Cardiac muscle cell (in vitro differentiated cells and primary cell): ENCODE results near the gene IFTAP. TPM values are rescaled to one million over a fixed set of nuclear protein-coding genes. Genes with fewer than 3 reads are reported as not detected.

Experiments used
- DNase-seq, 2 donors: peaks; one replicate each; pipeline versions ENCODE4 v3.0.0 to v3.0.0-alpha.2; 2010 to 2017; ENCODE audit warnings: low read depth in 1 of 2, low spot score in 1 of 2
- H3K27ac ChIP-seq: fragments of 200-600 bp; sonication (generic); 2 replicates; pipeline ENCODE4 v1.5.1; 2016
- H3K27me3 ChIP-seq: fragments of 200-600 bp; sonication (generic); 2 replicates; pipeline ENCODE4 v1.6.0; 2016; ENCODE audit warnings: control low read depth
- H3K36me3 ChIP-seq: fragments of 200-600 bp; sonication (generic); 2 replicates; pipeline ENCODE4 v1.5.1; 2016; ENCODE audit warnings: control low read depth
- H3K4me1 ChIP-seq: fragments of 200-600 bp; sonication (generic); 2 replicates; pipeline ENCODE4 v1.8.1; 2017; ENCODE audit warnings: low read depth, mild to moderate bottlenecking, mixed run types
- H3K4me3 ChIP-seq: fragments of 200-600 bp; sonication (generic); 2 replicates; pipeline ENCODE4 v1.5.1; 2016; ENCODE audit warnings: mild to moderate bottlenecking
- H3K9me3 ChIP-seq: fragments of 200-600 bp; sonication (generic); 2 replicates; pipeline ENCODE4 v1.5.1; 2017; ENCODE audit warnings: low read depth, mild to moderate bottlenecking, control low read depth
- CTCF ChIP-seq: IDR thresholded peaks from 2 replicates; pipeline ENCODE4 v1.5.1; 2012; ENCODE audit warnings: low read depth, mild to moderate bottlenecking, low read length
- polyA plus RNA-seq: library from polyadenylated mRNA; unstranded; fragments of >200 nt; fragmentation: Nextera tagmentation; extraction: Ambion mirVana; gene quantifications from 2 replicates; pipeline ENCODE4 v1.2.1, GENCODE V29; 2016
- total RNA-seq: library from RNA; depleted of rRNA; stranded (reverse); fragments of >200 nt; gene quantifications from 2 replicates; pipeline ENCODE4 v1.2.3, GENCODE V29; 2016

Gene IFTAP
- total and polyA plus RNA-seq, 2 experiments from 2014 or later = 57.1 to 67.3 TPM

DNA sequence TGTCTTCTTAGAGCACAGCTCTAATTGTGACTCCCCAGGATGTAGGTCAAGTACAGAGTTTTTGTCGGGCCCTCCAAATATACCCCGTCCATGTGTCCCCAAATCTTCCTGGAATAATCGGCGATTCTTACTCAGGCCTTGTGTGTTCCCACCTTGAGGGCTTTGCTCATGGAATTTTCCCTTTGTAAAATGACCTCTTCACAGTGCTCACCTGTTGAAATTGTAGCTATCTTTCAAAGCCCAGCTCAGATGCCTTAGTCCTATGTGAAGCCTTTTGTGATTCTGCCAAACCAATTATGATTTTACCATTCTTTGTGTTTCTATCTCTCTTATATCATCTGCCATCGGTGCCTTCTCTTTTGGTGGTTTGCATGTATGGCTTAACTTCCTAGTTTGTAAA lies 33.8 kb downstream of the IFTAP start:
- DNase-seq = no peak
- Histone ChIP-seq H3K4me3 (no peak overlapping the region), H3K36me3 (no peaks in the 10 kb centered on the region), H3K27ac (no peak overlapping the region), H3K9me3 (no peaks in the 10 kb centered on the region), H3K4me1 (no peaks in the 10 kb centered on the region), H3K27me3 (no peaks in the 10 kb centered on the region)
- no peak for TF ChIP-seq CTCF

GRCh38 chr11:36628765-36629244 lies 34.5 kb downstream of the IFTAP start:
- no peak overlapping the region for H3K4me3 ChIP-seq
- no peaks in the 10 kb centered on the region for H3K4me1 ChIP-seq
- no peak for TF ChIP-seq CTCF
- H3K9me3 ChIP-seq = no peaks in the 10 kb centered on the region
- no peaks in the 10 kb centered on the region for H3K36me3 ChIP-seq
- H3K27me3 ChIP-seq = no peaks in the 10 kb centered on the region
- no peak overlapping the region for H3K27ac ChIP-seq
- DNase-seq = no peak

GRCh38 chr11:36631774-36632173 lies 37.5 kb downstream of the IFTAP start:
- TF ChIP-seq CTCF = no peak
- Histone ChIP-seq H3K9me3 (no peaks in the 10 kb centered on the region), H3K4me1 (peaks cover 13% of the 10 kb centered on the region), H3K36me3 (no peaks in the 10 kb centered on the region), H3K4me3 (no peak overlapping the region), H3K27me3 (no peaks in the 10 kb centered on the region), H3K27ac (no peak overlapping the region)
- DNase-seq = no peak

- no peak for TF ChIP-seq CTCF
- peaks cover 13% of the 10 kb centered on the region for H3K4me1 ChIP-seq
- H3K27ac ChIP-seq = peak overlapping the region; percentile 91
- no peaks in the 10 kb centered on the region for H3K36me3 ChIP-seq
- H3K27me3 ChIP-seq = no peaks in the 10 kb centered on the region
- H3K4me3 ChIP-seq = no peak overlapping the region
- DNase-seq = peak in 1 of 2 donors; percentile 31
- no peaks in the 10 kb centered on the region for H3K9me3 ChIP-seq
Observed at GRCh38 chr11:36635066-36635862, 41.0 kb downstream of the IFTAP start.

- Histone ChIP-seq H3K27me3 (no peaks in the 10 kb centered on the region), H3K4me1 (peaks cover 13% of the 10 kb centered on the region), H3K36me3 (no peaks in the 10 kb centered on the region), H3K27ac (no peak overlapping the region), H3K4me3 (no peak overlapping the region), H3K9me3 (no peaks in the 10 kb centered on the region)
- DNase-seq = no peak
- no peak for TF ChIP-seq CTCF
Observed at GRCh38 chr11:36638556-36638955, 44.3 kb downstream of the IFTAP start.
